Measurements from ENCODE around the gene SIX3.

SIX3 gene

GRCh38 chr2:44931198-44931780 lies 10.2 kb upstream of the SIX3 start:
- DNase-seq = no peak

- DNase-seq = no peak
Observed at GRCh38 chr2:44932079-44932478, 9.4 kb upstream of the SIX3 start.

GRCh38 chr2:44932564-44933392 lies 8.7 kb upstream of the SIX3 start:
- DNase-seq = no peak

GRCh38 chr2:44933434-44933951 lies 8.0 kb upstream of the SIX3 start:
- DNase-seq = no peak

- DNase-seq = no peak
Observed at GRCh38 chr2:44934038-44934982, 7.2 kb upstream of the SIX3 start.

- DNase-seq = no peak
Observed at GRCh38 chr2:44934983-44935728, 6.3 kb upstream of the SIX3 start.

GRCh38 chr2:44935729-44936098 lies 5.8 kb upstream of the SIX3 start:
- no peak for DNase-seq

GRCh38 chr2:44936275-44936674 lies 5.2 kb upstream of the SIX3 start:
- no peak for DNase-seq

GRCh38 chr2:44936715-44937687 lies 4.5 kb upstream of the SIX3 start:
- no peak for DNase-seq

GRCh38 chr2:44937688-44938240 lies 3.7 kb upstream of the SIX3 start:
- no peak for DNase-seq

- no peak for DNase-seq
Observed at GRCh38 chr2:44938287-44939105, 3.0 kb upstream of the SIX3 start.

GRCh38 chr2:44939106-44940048 lies 2.1 kb upstream of the SIX3 start:
- DNase-seq = no peak

- no peak for DNase-seq
Observed at GRCh38 chr2:44940049-44940494, 1.4 kb upstream of the SIX3 start.

GRCh38 chr2:44940732-44941464 lies 604 bp upstream of the SIX3 start:
- DNase-seq = no peak

GRCh38 chr2:44942304-44943030 lies 965 bp downstream of the SIX3 start:
- DNase-seq = no peak

GRCh38 chr2:44943031-44943692 lies 1.7 kb downstream of the SIX3 start:
- no peak for DNase-seq

- DNase-seq = no peak
Observed at GRCh38 chr2:44943693-44944101, 2.2 kb downstream of the SIX3 start.
